ENCODE measurements around the gene SDK1.

Gene SDK1

GRCh38 chr7:3300221-3300650 lies 816 bp upstream of the SDK1 start:
- TF ChIP-seq, protein P1, sequence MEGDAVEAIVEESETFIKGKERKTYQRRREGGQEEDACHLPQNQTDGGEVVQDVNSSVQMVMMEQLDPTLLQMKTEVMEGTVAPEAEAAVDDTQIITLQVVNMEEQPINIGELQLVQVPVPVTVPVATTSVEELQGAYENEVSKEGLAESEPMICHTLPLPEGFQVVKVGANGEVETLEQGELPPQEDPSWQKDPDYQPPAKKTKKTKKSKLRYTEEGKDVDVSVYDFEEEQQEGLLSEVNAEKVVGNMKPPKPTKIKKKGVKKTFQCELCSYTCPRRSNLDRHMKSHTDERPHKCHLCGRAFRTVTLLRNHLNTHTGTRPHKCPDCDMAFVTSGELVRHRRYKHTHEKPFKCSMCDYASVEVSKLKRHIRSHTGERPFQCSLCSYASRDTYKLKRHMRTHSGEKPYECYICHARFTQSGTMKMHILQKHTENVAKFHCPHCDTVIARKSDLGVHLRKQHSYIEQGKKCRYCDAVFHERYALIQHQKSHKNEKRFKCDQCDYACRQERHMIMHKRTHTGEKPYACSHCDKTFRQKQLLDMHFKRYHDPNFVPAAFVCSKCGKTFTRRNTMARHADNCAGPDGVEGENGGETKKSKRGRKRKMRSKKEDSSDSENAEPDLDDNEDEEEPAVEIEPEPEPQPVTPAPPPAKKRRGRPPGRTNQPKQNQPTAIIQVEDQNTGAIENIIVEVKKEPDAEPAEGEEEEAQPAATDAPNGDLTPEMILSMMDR (conservative IDR thresholded peaks at IDR 0.05; ENCODE audit: control insufficient read depth, insufficient read depth, low read depth, low read length): no peak
- no peak overlapping the region for H3K4me3 ChIP-seq (ENCODE audit: control insufficient read depth, low read depth, low read length)
- DNase-seq (ENCODE audit: low read depth): peak; percentile 24

DNA sequence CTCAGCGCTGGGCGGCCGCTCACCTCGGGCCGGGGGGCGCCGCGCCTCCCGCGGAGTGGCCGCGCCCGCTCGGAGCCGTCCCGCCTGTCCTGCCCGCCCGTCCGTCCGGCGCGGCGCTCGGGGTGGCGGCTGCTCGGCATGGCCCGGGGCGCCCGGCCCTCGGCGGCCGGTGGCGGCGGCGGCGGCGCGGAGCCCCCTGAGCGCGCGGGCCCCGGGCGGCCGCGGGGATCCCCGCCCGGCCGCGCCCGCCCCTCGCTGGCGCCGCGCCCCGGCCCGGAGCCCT lies 338 bp downstream of the SDK1 start:
- no peak for DNase-seq (ENCODE audit: low read depth)
- TF ChIP-seq, protein P1 (conservative IDR thresholded peaks at IDR 0.05; ENCODE audit: control insufficient read depth, insufficient read depth, low read depth, low read length): no peak
- H3K4me3 ChIP-seq (ENCODE audit: control insufficient read depth, low read depth, low read length): no peak overlapping the region

GRCh38 chr7:3301831-3302618 lies 973 bp downstream of the SDK1 start:
- TF ChIP-seq, protein P1 (conservative IDR thresholded peaks at IDR 0.05; ENCODE audit: control insufficient read depth, insufficient read depth, low read depth, low read length): peak; percentile 21
- peak; percentile 15 for DNase-seq (ENCODE audit: low read depth)
- peak overlapping the region; percentile 13 for H3K4me3 ChIP-seq (ENCODE audit: control insufficient read depth, low read depth, low read length)

GRCh38 chr7:3302681-3303320 lies 1.7 kb downstream of the SDK1 start:
- DNase-seq (ENCODE audit: low read depth): no peak
- H3K4me3 ChIP-seq (ENCODE audit: control insufficient read depth, low read depth, low read length): no peak overlapping the region
- TF ChIP-seq, protein P1 (conservative IDR thresholded peaks at IDR 0.05; ENCODE audit: control insufficient read depth, insufficient read depth, low read depth, low read length): no peak

DNA sequence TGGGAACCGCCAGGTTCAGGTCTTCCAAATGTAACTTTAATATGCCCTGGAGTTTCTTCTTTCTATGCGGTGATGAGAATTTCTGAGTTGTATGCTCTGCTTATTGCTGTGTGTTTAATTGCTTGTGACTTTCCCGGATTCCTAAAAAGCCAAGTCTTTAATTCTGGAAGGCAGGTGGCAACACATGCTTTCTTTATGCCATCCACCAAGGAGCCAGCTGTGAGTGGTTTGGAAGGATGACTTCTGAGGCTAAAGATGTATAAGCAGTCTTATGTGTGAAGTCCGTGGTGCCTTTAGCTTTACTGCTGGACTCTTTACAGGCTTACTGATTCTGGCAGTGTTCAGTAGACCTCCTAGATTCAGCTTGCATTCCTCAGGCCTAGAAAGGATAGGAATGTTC lies 3.1 kb downstream of the SDK1 start:
- no peak for DNase-seq (ENCODE audit: low read depth)
- no peak overlapping the region for H3K4me3 ChIP-seq (ENCODE audit: control insufficient read depth, low read depth, low read length)
- TF ChIP-seq, protein P1 (conservative IDR thresholded peaks at IDR 0.05; ENCODE audit: control insufficient read depth, insufficient read depth, low read depth, low read length): no peak

GRCh38 chr7:3307435-3307834 lies 6.4 kb downstream of the SDK1 start:
- no peak for DNase-seq (ENCODE audit: low read depth)
- TF ChIP-seq, protein P1 (conservative IDR thresholded peaks at IDR 0.05; ENCODE audit: control insufficient read depth, insufficient read depth, low read depth, low read length): no peak
- no peak overlapping the region for H3K4me3 ChIP-seq (ENCODE audit: control insufficient read depth, low read depth, low read length)

All from fibroblast of mammary gland (primary cell).